ENCODE results near the gene MED23. TPM values are rescaled to one million over a fixed set of nuclear protein-coding genes. Genes with fewer than 3 reads are reported as not detected.

Gene MED23
- total RNA-seq, 4 donors from 2014 or later, result 24.1 to 32.3 (median 32.1) TPM

GRCh38 chr6:131597446-131597845 is 30.6 kb downstream of the MED23 start:
- TF ChIP-seq CTCF (IDR thresholded peaks at IDR 0.05; ENCODE audit: low read depth), result no peak

- no peak for TF ChIP-seq CTCF (IDR thresholded peaks at IDR 0.05; ENCODE audit: low read depth)
Observed at GRCh38 chr6:131594074-131594473, 34.0 kb downstream of the MED23 start.

- no peak for TF ChIP-seq CTCF (IDR thresholded peaks at IDR 0.05; ENCODE audit: low read depth)
Observed at GRCh38 chr6:131592935-131593334, 35.1 kb downstream of the MED23 start.

GRCh38 chr6:131588643-131589042 is 39.4 kb downstream of the MED23 start:
- TF ChIP-seq CTCF (IDR thresholded peaks at IDR 0.05; ENCODE audit: low read depth), result no peak

GRCh38 chr6:131587909-131588308 is 40.1 kb downstream of the MED23 start:
- no peak for TF ChIP-seq CTCF (IDR thresholded peaks at IDR 0.05; ENCODE audit: low read depth)

GRCh38 chr6:131586543-131586942 is 41.5 kb downstream of the MED23 start:
- no peak for TF ChIP-seq CTCF (IDR thresholded peaks at IDR 0.05; ENCODE audit: low read depth)

GRCh38 chr6:131581523-131581922 is 46.5 kb downstream of the MED23 start:
- TF ChIP-seq CTCF (IDR thresholded peaks at IDR 0.05; ENCODE audit: low read depth), result no peak

Data from subcutaneous adipose tissue (tissue), 4 donors.